ENCODE data around the gene LRRC43.

Gene LRRC43

GRCh38 chr12:122141911-122142725 lies 40.8 kb upstream of the LRRC43 start:
- Histone ChIP-seq H3K4me3 (ENCODE audit: low read length) (no peak overlapping the region), H3K9ac (ENCODE audit: low read length) (no peak overlapping the region)

GRCh38 chr12:122142857-122143256 lies 40.1 kb upstream of the LRRC43 start:
- Histone ChIP-seq H3K9me3 (ENCODE audit: control insufficient read depth, low read length) (no peaks in the 10 kb centered on the region), H3K9ac (ENCODE audit: low read length) (no peak overlapping the region), H3K27me3 (ENCODE audit: control insufficient read depth, insufficient read depth, low read length) (no peaks in the 10 kb centered on the region), H3K4me1 (ENCODE audit: control insufficient read depth, insufficient read depth, low read length) (no peaks in the 10 kb centered on the region), H3K36me3 (ENCODE audit: control insufficient read depth, insufficient read depth, low read length) (peaks cover 38% of the 10 kb centered on the region), H3K4me3 (ENCODE audit: low read length) (no peak overlapping the region)

More at GRCh38 chr12:122141911-122142725, 40.8 kb upstream of the LRRC43 start:
- H3K27me3 ChIP-seq (ENCODE audit: control insufficient read depth, insufficient read depth, low read length), result no peaks in the 10 kb centered on the region
- H3K36me3 ChIP-seq (ENCODE audit: control insufficient read depth, insufficient read depth, low read length), result peaks cover 38% of the 10 kb centered on the region
- H3K4me1 ChIP-seq (ENCODE audit: control insufficient read depth, insufficient read depth, low read length), result no peaks in the 10 kb centered on the region
- no peaks in the 10 kb centered on the region for H3K9me3 ChIP-seq (ENCODE audit: control insufficient read depth, low read length)

- peaks cover 31% of the 10 kb centered on the region for H3K36me3 ChIP-seq (ENCODE audit: control insufficient read depth, insufficient read depth, low read length)
These were observed 38.0 kb upstream of the LRRC43 start for GRCh38 chr12:122144885-122145284.

DNA sequence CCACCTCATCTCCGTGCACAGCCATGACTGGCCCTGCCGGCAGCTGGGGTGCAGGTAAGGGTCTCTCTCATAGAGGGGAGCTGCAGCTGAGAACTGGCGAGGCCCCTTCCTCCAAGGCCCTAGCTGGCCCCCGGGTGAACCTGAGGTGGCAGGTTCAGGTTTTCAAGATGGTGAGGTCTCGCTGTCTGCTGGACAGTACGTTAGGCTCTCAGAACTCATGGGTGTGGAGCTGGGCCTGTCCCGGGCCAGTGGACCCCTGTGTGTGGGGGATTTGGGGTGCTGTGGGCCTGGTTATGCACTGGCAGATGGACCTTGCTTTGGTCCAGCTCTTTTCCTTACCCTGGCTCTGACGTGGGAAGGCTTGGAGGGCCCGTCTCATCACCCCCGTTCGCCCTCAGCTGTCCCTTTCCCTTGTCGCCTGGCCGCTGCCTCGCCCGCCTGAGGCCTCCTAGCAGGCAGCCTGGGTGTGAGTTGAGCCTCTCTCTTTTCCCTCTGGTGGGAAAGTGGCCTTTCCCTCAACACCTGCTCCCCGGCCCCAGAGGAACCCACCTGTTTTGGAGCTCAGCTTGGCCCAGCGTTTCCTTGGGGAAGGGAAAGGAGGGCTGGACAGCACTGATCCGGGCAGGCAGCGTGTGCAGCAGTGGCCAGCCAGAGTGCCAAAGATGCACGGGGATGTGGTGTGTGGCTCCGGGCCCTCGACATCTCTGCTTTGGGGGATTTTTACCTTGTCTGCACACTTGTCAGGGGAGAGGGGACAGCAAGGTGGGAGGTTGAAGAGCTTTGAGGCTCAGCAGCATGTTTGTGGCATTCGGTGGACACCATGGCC lies 37.2 kb upstream of the LRRC43 start:
- H3K9ac ChIP-seq (ENCODE audit: low read length), result no peak overlapping the region
- no peaks in the 10 kb centered on the region for H3K4me1 ChIP-seq (ENCODE audit: control insufficient read depth, insufficient read depth, low read length)
- no peak overlapping the region for H3K4me3 ChIP-seq (ENCODE audit: low read length)
- peaks cover 31% of the 10 kb centered on the region for H3K36me3 ChIP-seq (ENCODE audit: control insufficient read depth, insufficient read depth, low read length)
- H3K9me3 ChIP-seq (ENCODE audit: control insufficient read depth, low read length), result no peaks in the 10 kb centered on the region
- H3K27me3 ChIP-seq (ENCODE audit: control insufficient read depth, insufficient read depth, low read length), result no peaks in the 10 kb centered on the region

More at GRCh38 chr12:122144885-122145284, 38.0 kb upstream of the LRRC43 start:
- no peaks in the 10 kb centered on the region for H3K9me3 ChIP-seq (ENCODE audit: control insufficient read depth, low read length)
- H3K4me1 ChIP-seq (ENCODE audit: control insufficient read depth, insufficient read depth, low read length), result no peaks in the 10 kb centered on the region
- no peak overlapping the region for H3K4me3 ChIP-seq (ENCODE audit: low read length)
- no peaks in the 10 kb centered on the region for H3K27me3 ChIP-seq (ENCODE audit: control insufficient read depth, insufficient read depth, low read length)
- H3K9ac ChIP-seq (ENCODE audit: low read length), result no peak overlapping the region

DNA sequence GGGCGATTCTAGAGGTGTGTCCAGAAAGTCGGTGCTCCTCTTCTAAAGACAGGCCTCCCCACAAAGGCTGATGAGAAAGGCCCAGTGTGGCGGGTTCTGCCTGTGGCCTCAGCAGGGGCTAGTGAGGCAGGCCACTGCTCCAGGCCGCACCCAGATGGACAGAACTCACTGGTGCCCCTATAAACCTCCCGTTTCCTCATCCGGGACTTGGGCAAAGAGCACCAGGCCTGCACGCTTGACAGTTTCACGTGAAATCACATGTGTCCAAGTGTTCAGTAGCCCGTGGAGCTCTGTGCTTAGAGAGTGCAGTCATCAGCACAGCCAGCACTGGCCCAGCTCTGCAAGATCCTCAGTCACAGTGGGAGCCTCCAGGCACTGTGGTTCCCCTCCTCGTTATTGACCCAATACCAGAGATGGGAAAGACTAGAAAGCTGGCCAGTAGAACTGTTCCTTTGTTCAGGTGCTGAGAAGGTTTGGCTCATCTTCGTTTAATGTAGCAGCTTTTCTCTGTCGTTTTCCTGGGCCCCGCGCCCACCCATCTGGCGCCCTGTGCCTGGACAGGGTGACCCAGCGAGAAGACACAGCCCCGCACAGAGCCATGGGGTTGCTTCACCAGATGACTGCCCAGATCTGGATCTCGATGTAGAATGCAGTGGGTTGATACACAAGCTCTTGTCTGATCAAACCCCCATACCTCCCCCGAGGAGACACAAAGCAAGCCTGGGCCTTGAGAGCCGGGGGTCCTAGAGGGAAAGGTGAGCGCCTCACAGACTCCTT lies 35.2 kb upstream of the LRRC43 start:
- Histone ChIP-seq H3K36me3 (ENCODE audit: control insufficient read depth, insufficient read depth, low read length) (peaks cover 11% of the 10 kb centered on the region), H3K4me1 (ENCODE audit: control insufficient read depth, insufficient read depth, low read length) (no peaks in the 10 kb centered on the region), H3K4me3 (ENCODE audit: low read length) (no peak overlapping the region), H3K9ac (ENCODE audit: low read length) (no peak overlapping the region), H3K9me3 (ENCODE audit: control insufficient read depth, low read length) (no peaks in the 10 kb centered on the region), H3K27me3 (ENCODE audit: control insufficient read depth, insufficient read depth, low read length) (no peaks in the 10 kb centered on the region)

- Histone ChIP-seq H3K36me3 (ENCODE audit: control insufficient read depth, insufficient read depth, low read length) (peaks cover 2% of the 10 kb centered on the region), H3K4me3 (ENCODE audit: low read length) (no peak overlapping the region), H3K4me1 (ENCODE audit: control insufficient read depth, insufficient read depth, low read length) (no peaks in the 10 kb centered on the region), H3K9ac (ENCODE audit: low read length) (no peak overlapping the region), H3K27me3 (ENCODE audit: control insufficient read depth, insufficient read depth, low read length) (no peaks in the 10 kb centered on the region), H3K9me3 (ENCODE audit: control insufficient read depth, low read length) (no peaks in the 10 kb centered on the region)
These were observed 34.3 kb upstream of the LRRC43 start for GRCh38 chr12:122148657-122149056.

DNA sequence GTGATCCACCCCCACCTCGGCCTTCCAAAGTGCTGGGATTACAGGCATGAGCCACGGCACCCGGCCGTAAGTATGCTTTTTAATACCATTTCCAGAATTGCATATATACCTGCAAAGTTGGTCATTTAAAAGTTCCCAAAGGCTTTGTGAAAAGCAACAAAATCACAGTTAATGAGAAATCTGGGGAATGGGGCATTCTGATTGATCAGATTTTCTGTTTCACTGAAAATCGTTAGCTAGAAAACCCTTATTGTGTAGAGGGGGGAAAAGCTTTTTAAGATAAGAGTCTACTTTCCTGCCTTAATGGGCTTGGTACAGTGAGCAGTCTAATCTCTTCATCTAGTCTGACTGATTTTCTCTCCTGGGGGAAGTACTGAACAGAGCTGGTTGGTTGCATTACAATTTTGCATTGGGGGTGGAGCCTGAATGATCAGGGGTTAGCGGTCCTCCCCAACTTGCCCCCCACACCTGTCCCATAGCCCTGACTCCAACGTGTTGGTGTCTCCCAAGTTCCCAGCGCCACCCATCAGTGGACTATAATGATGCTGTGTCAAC lies 32.7 kb upstream of the LRRC43 start:
- H3K9me3 ChIP-seq (ENCODE audit: control insufficient read depth, low read length), result no peaks in the 10 kb centered on the region
- H3K4me3 ChIP-seq (ENCODE audit: low read length), result no peak overlapping the region
- H3K27me3 ChIP-seq (ENCODE audit: control insufficient read depth, insufficient read depth, low read length), result no peaks in the 10 kb centered on the region
- H3K9ac ChIP-seq (ENCODE audit: low read length), result no peak overlapping the region
- H3K4me1 ChIP-seq (ENCODE audit: control insufficient read depth, insufficient read depth, low read length), result no peaks in the 10 kb centered on the region
- H3K36me3 ChIP-seq (ENCODE audit: control insufficient read depth, insufficient read depth, low read length), result no peaks in the 10 kb centered on the region

- no peak overlapping the region for H3K4me3 ChIP-seq (ENCODE audit: low read length)
- no peaks in the 10 kb centered on the region for H3K27me3 ChIP-seq (ENCODE audit: control insufficient read depth, insufficient read depth, low read length)
- H3K36me3 ChIP-seq (ENCODE audit: control insufficient read depth, insufficient read depth, low read length), result no peaks in the 10 kb centered on the region
- no peaks in the 10 kb centered on the region for H3K4me1 ChIP-seq (ENCODE audit: control insufficient read depth, insufficient read depth, low read length)
- no peaks in the 10 kb centered on the region for H3K9me3 ChIP-seq (ENCODE audit: control insufficient read depth, low read length)
- H3K9ac ChIP-seq (ENCODE audit: low read length), result no peak overlapping the region
These were observed 30.2 kb upstream of the LRRC43 start for GRCh38 chr12:122152754-122153153.

DNA sequence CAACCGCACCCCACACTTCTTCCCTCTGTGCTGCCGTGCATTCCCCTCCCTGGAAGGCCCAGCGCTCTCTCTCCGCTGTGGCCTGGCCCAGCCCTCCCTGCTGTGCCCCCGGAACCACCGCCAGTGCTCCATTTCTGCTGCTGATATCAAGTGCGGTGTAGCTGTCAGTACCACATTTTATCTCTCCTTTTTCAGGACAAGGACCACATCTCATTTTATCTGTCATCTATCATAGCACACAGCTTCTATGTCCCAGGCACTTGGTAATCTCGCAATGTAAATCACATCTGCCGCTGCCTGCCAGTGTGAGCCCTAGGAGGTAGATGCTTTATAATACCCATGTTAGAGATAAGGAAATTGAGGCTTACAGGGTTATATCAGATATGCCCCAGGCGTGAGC lies 27.2 kb upstream of the LRRC43 start:
- Histone ChIP-seq H3K9me3 (ENCODE audit: control insufficient read depth, low read length) (no peaks in the 10 kb centered on the region), H3K36me3 (ENCODE audit: control insufficient read depth, insufficient read depth, low read length) (no peaks in the 10 kb centered on the region), H3K27me3 (ENCODE audit: control insufficient read depth, insufficient read depth, low read length) (no peaks in the 10 kb centered on the region), H3K4me1 (ENCODE audit: control insufficient read depth, insufficient read depth, low read length) (no peaks in the 10 kb centered on the region), H3K4me3 (ENCODE audit: low read length) (no peak overlapping the region), H3K9ac (ENCODE audit: low read length) (no peak overlapping the region)

GRCh38 chr12:122158700-122159285 lies 24.1 kb upstream of the LRRC43 start:
- Histone ChIP-seq H3K9ac (ENCODE audit: low read length) (no peak overlapping the region), H3K9me3 (ENCODE audit: control insufficient read depth, low read length) (no peaks in the 10 kb centered on the region), H3K36me3 (ENCODE audit: control insufficient read depth, insufficient read depth, low read length) (no peaks in the 10 kb centered on the region), H3K4me1 (ENCODE audit: control insufficient read depth, insufficient read depth, low read length) (no peaks in the 10 kb centered on the region), H3K27me3 (ENCODE audit: control insufficient read depth, insufficient read depth, low read length) (no peaks in the 10 kb centered on the region), H3K4me3 (ENCODE audit: low read length) (no peak overlapping the region)

- H3K4me1 ChIP-seq (ENCODE audit: control insufficient read depth, insufficient read depth, low read length), result no peaks in the 10 kb centered on the region
- no peak overlapping the region for H3K9ac ChIP-seq (ENCODE audit: low read length)
- no peaks in the 10 kb centered on the region for H3K36me3 ChIP-seq (ENCODE audit: control insufficient read depth, insufficient read depth, low read length)
- no peak overlapping the region for H3K4me3 ChIP-seq (ENCODE audit: low read length)
- no peaks in the 10 kb centered on the region for H3K27me3 ChIP-seq (ENCODE audit: control insufficient read depth, insufficient read depth, low read length)
- no peaks in the 10 kb centered on the region for H3K9me3 ChIP-seq (ENCODE audit: control insufficient read depth, low read length)
These were observed 23.0 kb upstream of the LRRC43 start for GRCh38 chr12:122159882-122160281.

All from mucosa of stomach (tissue), 1 donor.